ENCODE data around the gene OTUB2. TPM values are rescaled to one million over a fixed set of nuclear protein-coding genes. Genes with fewer than 3 reads are reported as not detected.

OTUB2 gene
- total RNA-seq, 2 experiments from 2014 or later, result not detected

GRCh38 chr14:94018308-94018707 lies 7.8 kb upstream of the OTUB2 start:
- Mint-ChIP-seq H3K27ac (no peak overlapping the region), H3K4me1 (ENCODE audit: low read depth) (peaks cover 16% of the 10 kb centered on the region), H3K9me3 (no peaks in the 10 kb centered on the region), H3K4me3 (no peak overlapping the region), H3K36me3 (ENCODE audit: low read depth) (no peaks in the 10 kb centered on the region), H3K27me3 (no peaks in the 10 kb centered on the region)
- intact Hi-C loops (cut with DNase I, micrococcal nuclease), result no loop called here
- TF ChIP-seq CTCF (IDR thresholded peaks at IDR 0.05), result no peak
- H3K9me3 ChIP-seq (ENCODE audit: control insufficient read depth in 1 of 2, insufficient read depth in 1 of 2, low read length in 2 of 2), result no peaks in the 10 kb centered on the region
- ATAC-seq (ENCODE audit: poor library complexity) (no peak), DNase-seq (no peak)
- H3K4me3 ChIP-seq (ENCODE audit: low read length), result no peak overlapping the region
- H3K27ac ChIP-seq (ENCODE audit: low read depth in 1 of 2, low read length in 2 of 2), result no peak overlapping the region
- POLR2A ChIA-PET, result no interaction called here
- H3K36me3 ChIP-seq (ENCODE audit: insufficient read depth, low read length), result no peaks in the 10 kb centered on the region
- H3K27me3 ChIP-seq (ENCODE audit: control insufficient read depth in 1 of 2, insufficient read depth in 2 of 2, low read length in 2 of 2), result no peaks in the 10 kb centered on the region
- CTCF ChIA-PET, result no interaction called here
- peaks cover 18% of the 10 kb centered on the region for H3K4me1 ChIP-seq (ENCODE audit: insufficient read depth, low read length)

- intact Hi-C loops (cut with DNase I, micrococcal nuclease), result no loop called here
- Mint-ChIP-seq H3K4me1 (ENCODE audit: low read depth) (peaks cover 16% of the 10 kb centered on the region), H3K4me3 (no peak overlapping the region), H3K27me3 (no peaks in the 10 kb centered on the region), H3K36me3 (ENCODE audit: low read depth) (no peaks in the 10 kb centered on the region), H3K27ac (no peak overlapping the region), H3K9me3 (no peaks in the 10 kb centered on the region)
- ATAC-seq (ENCODE audit: poor library complexity) (no peak), DNase-seq (no peak)
- Histone ChIP-seq H3K4me1 (ENCODE audit: insufficient read depth, low read length) (peaks cover 20% of the 10 kb centered on the region), H3K27ac (ENCODE audit: low read depth in 1 of 2, low read length in 2 of 2) (no peak overlapping the region), H3K4me3 (ENCODE audit: low read length) (no peak overlapping the region), H3K36me3 (ENCODE audit: insufficient read depth, low read length) (no peaks in the 10 kb centered on the region), H3K27me3 (ENCODE audit: control insufficient read depth in 1 of 2, insufficient read depth in 2 of 2, low read length in 2 of 2) (no peaks in the 10 kb centered on the region), H3K9me3 (ENCODE audit: control insufficient read depth in 1 of 2, insufficient read depth in 1 of 2, low read length in 2 of 2) (no peaks in the 10 kb centered on the region)
- ChIA-PET POLR2A (no interaction called here), CTCF (no interaction called here)
- TF ChIP-seq CTCF (IDR thresholded peaks at IDR 0.05), result no peak
Observed at GRCh38 chr14:94019329-94019728, 6.8 kb upstream of the OTUB2 start.

GRCh38 chr14:94020267-94020666 lies 5.9 kb upstream of the OTUB2 start:
- Mint-ChIP-seq H3K4me3 (no peak overlapping the region), H3K36me3 (ENCODE audit: low read depth) (no peaks in the 10 kb centered on the region), H3K27ac (no peak overlapping the region), H3K9me3 (no peaks in the 10 kb centered on the region), H3K4me1 (ENCODE audit: low read depth) (peaks cover 16% of the 10 kb centered on the region), H3K27me3 (no peaks in the 10 kb centered on the region)
- CTCF ChIA-PET, result no interaction called here
- no peak for DNase-seq
- H3K36me3 ChIP-seq (ENCODE audit: insufficient read depth, low read length), result no peaks in the 10 kb centered on the region
- H3K27ac ChIP-seq (ENCODE audit: low read depth in 1 of 2, low read length in 2 of 2), result no peak overlapping the region
- no peak overlapping the region for H3K4me3 ChIP-seq (ENCODE audit: low read length)
- no peaks in the 10 kb centered on the region for H3K27me3 ChIP-seq (ENCODE audit: control insufficient read depth in 1 of 2, insufficient read depth in 2 of 2, low read length in 2 of 2)
- H3K4me1 ChIP-seq (ENCODE audit: insufficient read depth, low read length), result peaks cover 20% of the 10 kb centered on the region
- no peak for ATAC-seq (ENCODE audit: poor library complexity)
- intact Hi-C loops (cut with DNase I, micrococcal nuclease), result no loop called here
- TF ChIP-seq CTCF (IDR thresholded peaks at IDR 0.05), result no peak
- no peaks in the 10 kb centered on the region for H3K9me3 ChIP-seq (ENCODE audit: control insufficient read depth in 1 of 2, insufficient read depth in 1 of 2, low read length in 2 of 2)
- POLR2A ChIA-PET, result no interaction called here
